Liver (tissue), 3 donors: ENCODE measurements around the gene ACLY.

Experiments used
- RXRA ChIP-seq, 2 donors: IDR thresholded peaks; 2 replicates each; pipeline ENCODE4 v1.6.1; 2017 to 2018; ENCODE audit warnings: antibody characterized with exemption in 2 of 2, mild to moderate bottlenecking in 1 of 2
- TAF1 ChIP-seq: conservative IDR thresholded peaks from 2 replicates; pipeline ENCODE4 v1.6.1; 2016; ENCODE audit warnings: antibody characterized with exemption, mild to moderate bottlenecking
- YY1 ChIP-seq: IDR thresholded peaks from 2 replicates; pipeline ENCODE4 v1.6.1; 2016; ENCODE audit warnings: antibody characterized with exemption, mild to moderate bottlenecking
- TF ChIP-seq, protein P1 (sequence below): fragments of 150-350 bp; IDR thresholded peaks from 2 replicates; pipeline ENCODE4 v1.5.1; 2017; ENCODE audit warnings: improper control_type of control experiment, low read depth, low read length; ENCODE audit not compliant: missing input control
- TF ChIP-seq, protein P2 (sequence below): IDR thresholded peaks from 2 replicates; pipeline ENCODE4 v1.6.1; 2016; ENCODE audit warnings: antibody characterized with exemption, mild to moderate bottlenecking
- TF ChIP-seq, protein P3 (sequence below): IDR thresholded peaks from 2 replicates; pipeline ENCODE4 v1.6.1; 2016; ENCODE audit warnings: antibody characterized with exemption
- donor health status: healthy.
- donor health status: healthy.

DNA sequence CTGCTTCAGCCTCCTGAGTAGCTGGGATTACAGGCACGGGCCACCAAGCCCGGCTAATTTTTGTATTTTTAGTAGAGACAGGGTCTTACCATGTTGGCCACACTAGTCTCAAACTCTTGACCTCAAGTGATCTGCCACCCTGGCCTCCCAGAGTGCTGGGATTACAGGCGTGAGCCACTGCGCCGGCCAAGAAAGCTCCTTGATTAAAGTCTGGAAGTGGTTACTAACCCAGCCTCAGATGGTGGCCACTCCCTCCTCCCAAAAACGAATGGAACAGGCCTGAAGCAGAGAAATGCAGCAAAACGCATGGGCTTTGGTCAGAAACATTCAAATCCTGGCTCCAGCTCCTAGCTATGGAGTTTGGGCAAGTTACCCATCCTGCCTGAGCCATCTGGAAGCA is 94.7 kb downstream of the ACLY start:
- TF ChIP-seq, protein P1, sequence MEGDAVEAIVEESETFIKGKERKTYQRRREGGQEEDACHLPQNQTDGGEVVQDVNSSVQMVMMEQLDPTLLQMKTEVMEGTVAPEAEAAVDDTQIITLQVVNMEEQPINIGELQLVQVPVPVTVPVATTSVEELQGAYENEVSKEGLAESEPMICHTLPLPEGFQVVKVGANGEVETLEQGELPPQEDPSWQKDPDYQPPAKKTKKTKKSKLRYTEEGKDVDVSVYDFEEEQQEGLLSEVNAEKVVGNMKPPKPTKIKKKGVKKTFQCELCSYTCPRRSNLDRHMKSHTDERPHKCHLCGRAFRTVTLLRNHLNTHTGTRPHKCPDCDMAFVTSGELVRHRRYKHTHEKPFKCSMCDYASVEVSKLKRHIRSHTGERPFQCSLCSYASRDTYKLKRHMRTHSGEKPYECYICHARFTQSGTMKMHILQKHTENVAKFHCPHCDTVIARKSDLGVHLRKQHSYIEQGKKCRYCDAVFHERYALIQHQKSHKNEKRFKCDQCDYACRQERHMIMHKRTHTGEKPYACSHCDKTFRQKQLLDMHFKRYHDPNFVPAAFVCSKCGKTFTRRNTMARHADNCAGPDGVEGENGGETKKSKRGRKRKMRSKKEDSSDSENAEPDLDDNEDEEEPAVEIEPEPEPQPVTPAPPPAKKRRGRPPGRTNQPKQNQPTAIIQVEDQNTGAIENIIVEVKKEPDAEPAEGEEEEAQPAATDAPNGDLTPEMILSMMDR: no peak
- TF ChIP-seq RXRA (IDR thresholded peaks at IDR 0.05): no peak
- TF ChIP-seq YY1: no peak
- TF ChIP-seq, protein P2, sequence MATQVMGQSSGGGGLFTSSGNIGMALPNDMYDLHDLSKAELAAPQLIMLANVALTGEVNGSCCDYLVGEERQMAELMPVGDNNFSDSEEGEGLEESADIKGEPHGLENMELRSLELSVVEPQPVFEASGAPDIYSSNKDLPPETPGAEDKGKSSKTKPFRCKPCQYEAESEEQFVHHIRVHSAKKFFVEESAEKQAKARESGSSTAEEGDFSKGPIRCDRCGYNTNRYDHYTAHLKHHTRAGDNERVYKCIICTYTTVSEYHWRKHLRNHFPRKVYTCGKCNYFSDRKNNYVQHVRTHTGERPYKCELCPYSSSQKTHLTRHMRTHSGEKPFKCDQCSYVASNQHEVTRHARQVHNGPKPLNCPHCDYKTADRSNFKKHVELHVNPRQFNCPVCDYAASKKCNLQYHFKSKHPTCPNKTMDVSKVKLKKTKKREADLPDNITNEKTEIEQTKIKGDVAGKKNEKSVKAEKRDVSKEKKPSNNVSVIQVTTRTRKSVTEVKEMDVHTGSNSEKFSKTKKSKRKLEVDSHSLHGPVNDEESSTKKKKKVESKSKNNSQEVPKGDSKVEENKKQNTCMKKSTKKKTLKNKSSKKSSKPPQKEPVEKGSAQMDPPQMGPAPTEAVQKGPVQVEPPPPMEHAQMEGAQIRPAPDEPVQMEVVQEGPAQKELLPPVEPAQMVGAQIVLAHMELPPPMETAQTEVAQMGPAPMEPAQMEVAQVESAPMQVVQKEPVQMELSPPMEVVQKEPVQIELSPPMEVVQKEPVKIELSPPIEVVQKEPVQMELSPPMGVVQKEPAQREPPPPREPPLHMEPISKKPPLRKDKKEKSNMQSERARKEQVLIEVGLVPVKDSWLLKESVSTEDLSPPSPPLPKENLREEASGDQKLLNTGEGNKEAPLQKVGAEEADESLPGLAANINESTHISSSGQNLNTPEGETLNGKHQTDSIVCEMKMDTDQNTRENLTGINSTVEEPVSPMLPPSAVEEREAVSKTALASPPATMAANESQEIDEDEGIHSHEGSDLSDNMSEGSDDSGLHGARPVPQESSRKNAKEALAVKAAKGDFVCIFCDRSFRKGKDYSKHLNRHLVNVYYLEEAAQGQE: no peak
- no peak for TF ChIP-seq TAF1
- TF ChIP-seq, protein P3, sequence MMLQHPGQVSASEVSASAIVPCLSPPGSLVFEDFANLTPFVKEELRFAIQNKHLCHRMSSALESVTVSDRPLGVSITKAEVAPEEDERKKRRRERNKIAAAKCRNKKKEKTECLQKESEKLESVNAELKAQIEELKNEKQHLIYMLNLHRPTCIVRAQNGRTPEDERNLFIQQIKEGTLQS: no peak
